GM12878 (cell line): ENCODE results near the gene ADCK1. TPM values are rescaled to one million over a fixed set of nuclear protein-coding genes. Genes with fewer than 3 reads are reported as not detected.

Experiments used
- ATAC-seq: fragments of 200-7000 bp; cut with Tn5 transposase; 3 replicates; pipeline ENCODE4 v1.9.1; 2020; ENCODE audit warnings: mild to moderate bottlenecking, moderate library complexity
- BruUV-seq: library from RNA; stranded (reverse); fragments of 400-500 nt; replicated peaks from 2 replicates; lab custom pipeline; 2021; lab: Mats Ljungman, UMichigan
- CTCF ChIA-PET: fragments of 300-600 bp; sonication (Branson Sonifier 250); formaldehyde crosslinking; extraction: SDS; loops from one replicate; lab custom pipeline; 2021; ENCODE audit warnings: inconsistent platforms; lab: Yijun Ruan, JAX
- POLR2A ChIA-PET: fragments of 350-600 bp; formaldehyde crosslinking; extraction: SDS; loops from one replicate; lab custom pipeline; 2021; ENCODE audit warnings: inconsistent platforms; lab: Charles Lee
- RAD21 ChIA-PET: fragments of 300-600 bp; sonication (Branson Sonifier 250); formaldehyde crosslinking; loops from one replicate; lab custom pipeline; 2023; ENCODE audit warnings: antibody characterized with exemption; ENCODE audit not compliant: unreplicated experiment; lab: Charles Lee
- SMC1A ChIA-PET: fragments of 300-600 bp; sonication (Branson Sonifier 250); formaldehyde crosslinking; loops from one replicate; lab custom pipeline; 2023; ENCODE audit not compliant: unreplicated experiment, uncharacterized antibody; lab: Charles Lee
- DNase-seq: peaks from one replicate; pipeline ENCODE4 v3.0.0-alpha.2; 2011; ENCODE audit warnings: low read depth, low spot score
- FAIRE-seq: peaks from 3 replicates; lab custom pipeline; 2011; peaks lifted over from hg19 to GRCh38; lab: Jason Lieb, UNC
- H2AFZ ChIP-seq: 2 replicates; pipeline ENCODE4 v1.6.0; 2011; ENCODE audit warnings: low read depth, low read length, control low read depth; ENCODE audit not compliant: control insufficient read depth
- H3K27ac ChIP-seq: 2 replicates; pipeline ENCODE4 v1.5.1; 2011; ENCODE audit warnings: control low read depth; ENCODE audit not compliant: control insufficient read depth, insufficient read depth
- H3K27me3 ChIP-seq, 2 experiments: replicated peaks in 1 of 2; 2 replicates each; pipeline versions ENCODE4 v1.6.0 to v1.6.1; 2011; ENCODE audit warnings: low read length in 1 of 2; ENCODE audit not compliant: control insufficient read depth in 2 of 2, insufficient read depth in 2 of 2
- H3K36me3 ChIP-seq, 2 experiments: 2 replicates each; pipeline ENCODE4 v1.5.1; 2011; ENCODE audit warnings: low read length in 1 of 2; ENCODE audit not compliant: control insufficient read depth in 2 of 2, insufficient read depth in 2 of 2
- H3K4me1 ChIP-seq: 2 replicates; pipeline ENCODE4 v1.6.1; 2011; ENCODE audit warnings: mild to moderate bottlenecking, low read length, moderate library complexity, mixed read lengths; ENCODE audit not compliant: control insufficient read depth, insufficient read depth
- H3K4me2 ChIP-seq: 2 replicates; pipeline ENCODE4 v1.6.0; 2011; ENCODE audit warnings: control low read depth; ENCODE audit not compliant: control insufficient read depth, insufficient read depth
- H3K4me3 ChIP-seq: fragments of 200-600 bp; sonication (generic); 2 replicates; pipeline ENCODE4 v1.5.1; 2016
- H3K79me2 ChIP-seq: 2 replicates; pipeline ENCODE4 v1.6.0; 2011; ENCODE audit warnings: low read length; ENCODE audit not compliant: control insufficient read depth, insufficient read depth
- H3K9ac ChIP-seq: 2 replicates; pipeline ENCODE4 v1.8.0; 2011; ENCODE audit warnings: low read length, control low read depth, mixed read lengths; ENCODE audit not compliant: control insufficient read depth, insufficient read depth
- H3K9me3 ChIP-seq: replicated peaks from 3 replicates; pipeline ENCODE4 v1.5.1; 2011; ENCODE audit warnings: mild to moderate bottlenecking, low read length; ENCODE audit not compliant: control insufficient read depth, insufficient read depth
- H4K20me1 ChIP-seq: 2 replicates; pipeline ENCODE4 v1.6.0; 2011; ENCODE audit not compliant: control insufficient read depth, insufficient read depth
- ATF7 ChIP-seq: fragments of 450-650 bp; IDR thresholded peaks from 2 replicates; pipeline ENCODE4 v1.6.1; 2016; ENCODE audit warnings: low read depth, mild to moderate bottlenecking
- CHD1 ChIP-seq: IDR thresholded peaks from 2 replicates; pipeline ENCODE4 v1.6.1; 2012; ENCODE audit warnings: low read depth, low read length, improper control_type of control experiment
- HSF1 ChIP-seq: fragments of 150-350 bp; IDR thresholded peaks from 2 replicates; pipeline ENCODE4 v1.6.1; 2014; ENCODE audit warnings: mild to moderate bottlenecking, low read depth, low read length
- NFYA ChIP-seq: IDR thresholded peaks from 2 replicates; pipeline ENCODE4 v1.6.1; 2011; ENCODE audit warnings: low read depth, mild to moderate bottlenecking, low read length, improper control_type of control experiment, borderline replicate concordance
- NFYB ChIP-seq: IDR thresholded peaks from 2 replicates; pipeline ENCODE4 v1.6.1; 2011; ENCODE audit warnings: low read depth, mild to moderate bottlenecking, low read length, improper control_type of control experiment, moderate library complexity; ENCODE audit not compliant: insufficient read depth
- NR2C1 ChIP-seq: fragments of 450-650 bp; IDR thresholded peaks from 2 replicates; pipeline ENCODE4 v1.6.1; 2017; ENCODE audit warnings: antibody characterized with exemption, mild to moderate bottlenecking, moderate library complexity
- PBX3 ChIP-seq: IDR thresholded peaks from 2 replicates; pipeline ENCODE4 v1.6.1; 2011; ENCODE audit warnings: mild to moderate bottlenecking, low read depth, low read length, moderate library complexity; ENCODE audit not compliant: insufficient replicate concordance
- RFX5 ChIP-seq: IDR thresholded peaks from 2 replicates; pipeline ENCODE4 v1.6.1; 2011; ENCODE audit warnings: low read depth, low read length, improper control_type of control experiment
- SMC3 ChIP-seq: IDR thresholded peaks from 2 replicates; pipeline ENCODE4 v1.6.1; 2011; ENCODE audit warnings: low read length, improper control_type of control experiment, borderline replicate concordance
- SPI1 ChIP-seq: IDR thresholded peaks from 2 replicates; pipeline ENCODE4 v1.6.1; 2011; ENCODE audit warnings: low read depth, mild to moderate bottlenecking, low read length, moderate library complexity, borderline replicate concordance; ENCODE audit not compliant: insufficient read depth
- TCF7 ChIP-seq: IDR thresholded peaks from 2 replicates; pipeline ENCODE4 v1.6.1; 2014; ENCODE audit warnings: antibody characterized with exemption, borderline replicate concordance
- ZNF217 ChIP-seq: fragments of 450-650 bp; IDR thresholded peaks from 2 replicates; pipeline ENCODE4 v1.6.1; 2017; ENCODE audit warnings: antibody characterized with exemption, mild to moderate bottlenecking
- WGBS: methylation state at CpG from one replicate; pipeline ENCODE4 v1.1.6; 2016; ENCODE audit warnings: low lambda C conversion rate; ENCODE audit not compliant: insufficient replicate concordance, insufficient coverage; ENCODE audit errors: missing lambda C conversion rate; 5-methylcytosine and 5-hydroxymethylcytosine counted together
- in situ Hi-C: fragments of 300-500 bp; cut with MboI; formaldehyde crosslinking; loops from 9 replicates; pipeline ENCODE4 v1.14.3; 2018; ENCODE audit warnings: mixed read lengths
- intact Hi-C: fragments of 100-400 bp; cut with micrococcal nuclease; formaldehyde crosslinking; loops from one replicate; pipeline ENCODE4 v1.14.2; 2022; ENCODE audit not compliant: unreplicated experiment
- polyA plus RNA-seq, 11 experiments: library from polyadenylated mRNA; depleted of rRNA in 4 of 11; unstranded in 6 of 11; stranded (reverse) in 5 of 11; fragments of >200 nt; fragmentation: Nextera tagmentation in 4 of 11; fragmentation: Illumina TruSeq in 1 of 11; extraction: Ambion mirVana in 4 of 11; extraction: Trizol in 1 of 11; gene quantifications; 1 replicate in 1 of 11; 2 replicates in 10 of 11; pipeline versions ENCODE4 v1.2.1 to v1.2.3, GENCODE V29; 2011 to 2016; ENCODE audit warnings: inconsistent platforms in 2 of 11, missing spikeins in 2 of 11, low read depth in 1 of 11
- total RNA-seq, 4 experiments: library from RNA; depleted of rRNA in 3 of 4; stranded (reverse); fragments of >200 nt in 3 of 4; fragmentation: Illumina TruSeq in 1 of 4; extraction: Trizol in 1 of 4; gene quantifications; 2 replicates each; pipeline versions ENCODE4 v1.2.1 to v1.2.3, GENCODE V29; 2013 to 2021
- TF ChIP-seq, protein P1 (sequence below): IDR thresholded peaks from 2 replicates; pipeline ENCODE4 v1.6.1; 2012; ENCODE audit warnings: low read length, inconsistent platforms

The ADCK1 gene
- total and polyA plus RNA-seq, 10 of the 15 experiments (the other 5 are each of a cell fraction or from before 2014, with no cell fraction given) = 3.3 to 8.5 (median 5.1) TPM

- intact Hi-C loops = loop anchor here (10.0 kb wide), 1 partner anchor 115 kb away; no protein-coding TSS in a partner anchor
- H3K4me3 ChIP-seq = no peak overlapping the region
- H3K4me1 ChIP-seq = no peaks in the 10 kb centered on the region
- H3K9me3 ChIP-seq = peaks cover 4% of the 10 kb centered on the region; the same call in 1 of the 3 replicates
- RAD21 ChIA-PET = no interaction called here
- H2AFZ ChIP-seq = no peak overlapping the region
- no peak for TF ChIP-seq RFX5
- TF ChIP-seq ATF7 = peak; percentile 36; the same call in 1 of the 2 replicates
- no peaks in the 10 kb centered on the region for H4K20me1 ChIP-seq
- in situ Hi-C loops = loop anchor here (10.0 kb wide), 2 partner anchors 725 to 965 kb away; no protein-coding TSS in a partner anchor
- SMC1A ChIA-PET = interaction anchor here (0.9 kb wide), 1 partner anchor 8 kb away, joined by 3 read pairs; no protein-coding TSS in a partner anchor
- H3K27ac ChIP-seq = no peak overlapping the region
- H3K9ac ChIP-seq = no peak overlapping the region
- DNase-seq (no peak), FAIRE-seq (no peak), ATAC-seq (peak; percentile 67)
- H3K27me3 ChIP-seq = no peaks in the 10 kb centered on the region
- BruUV-seq = no TSS peak
- POLR2A ChIA-PET = no interaction called here
- no peaks in the 10 kb centered on the region for H3K79me2 ChIP-seq
- H3K36me3 ChIP-seq = no peaks in the 10 kb centered on the region
- CTCF ChIA-PET = no interaction called here
- H3K4me2 ChIP-seq = no peak overlapping the region
These were observed 69.4 kb downstream of the ADCK1 start for GRCh38 chr14:77869340-77869739.

- Histone ChIP-seq H2AFZ (no peak overlapping the region), H3K9me3 (peaks cover 4% of the 10 kb centered on the region; the same call in 1 of the 3 replicates), H3K4me3 (no peak overlapping the region), H3K27me3 (no peaks in the 10 kb centered on the region), H3K9ac (no peak overlapping the region), H4K20me1 (no peaks in the 10 kb centered on the region), H3K79me2 (no peaks in the 10 kb centered on the region), H3K4me2 (no peak overlapping the region), H3K4me1 (no peaks in the 10 kb centered on the region), H3K36me3 (no peaks in the 10 kb centered on the region), H3K27ac (no peak overlapping the region)
- ATAC-seq (no peak), FAIRE-seq (no peak), DNase-seq (no peak)
- intact Hi-C loops = no loop called here
- ChIA-PET RAD21 (no interaction called here), SMC1A (interaction anchor here (1.3 kb wide), 1 partner anchor 15 kb away, joined by 4 read pairs; no protein-coding TSS in a partner anchor), POLR2A (no interaction called here), CTCF (interaction anchor here (1.0 kb wide), 1 partner anchor 9 kb away, joined by 4 read pairs; no protein-coding TSS in a partner anchor)
- no TSS peak for BruUV-seq
- in situ Hi-C loops = no loop called here
- 31% methylated on average over 4 of the region's 4 CpGs for WGBS
- no peak for TF ChIP-seq NFYB
- no peak for TF ChIP-seq RFX5
- no peak for TF ChIP-seq PBX3
- no peak for TF ChIP-seq HSF1
- TF ChIP-seq ZNF217 = no peak
- no peak for TF ChIP-seq SPI1
- TF ChIP-seq TCF7 = no peak
- TF ChIP-seq, protein P1, sequence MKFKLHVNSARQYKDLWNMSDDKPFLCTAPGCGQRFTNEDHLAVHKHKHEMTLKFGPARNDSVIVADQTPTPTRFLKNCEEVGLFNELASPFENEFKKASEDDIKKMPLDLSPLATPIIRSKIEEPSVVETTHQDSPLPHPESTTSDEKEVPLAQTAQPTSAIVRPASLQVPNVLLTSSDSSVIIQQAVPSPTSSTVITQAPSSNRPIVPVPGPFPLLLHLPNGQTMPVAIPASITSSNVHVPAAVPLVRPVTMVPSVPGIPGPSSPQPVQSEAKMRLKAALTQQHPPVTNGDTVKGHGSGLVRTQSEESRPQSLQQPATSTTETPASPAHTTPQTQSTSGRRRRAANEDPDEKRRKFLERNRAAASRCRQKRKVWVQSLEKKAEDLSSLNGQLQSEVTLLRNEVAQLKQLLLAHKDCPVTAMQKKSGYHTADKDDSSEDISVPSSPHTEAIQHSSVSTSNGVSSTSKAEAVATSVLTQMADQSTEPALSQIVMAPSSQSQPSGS = no peak
- TF ChIP-seq NFYA = no peak
- TF ChIP-seq NR2C1 = no peak
- TF ChIP-seq CHD1 = no peak
- TF ChIP-seq SMC3 = no peak
These were observed 70.7 kb downstream of the ADCK1 start for GRCh38 chr14:77870646-77871045.
